OCI-LY3 (cell line): ENCODE results near the gene PPP6R3.
"Not testable (repeated sequence)": the region's sequence is repeated elsewhere in the genome, so short reads cannot be mapped to it uniquely, and the experiment has no call there.

Experiments used
- EZH2phosphoT487 ChIP-seq: fragments of 200-600 bp; shearing (Covaris generic); IDR thresholded peaks from 2 replicates; pipeline ENCODE4 v1.6.1; 2018; ENCODE audit warnings: antibody characterized with exemption, mixed run types, low read depth
- TF ChIP-seq, protein P1 (sequence below): fragments of 200-600, 300-600 bp; sonication (generic); IDR thresholded peaks from 2 replicates; pipeline ENCODE4 v1.5.1; 2014; ENCODE audit warnings: antibody characterized with exemption, low read length, low read depth

DNA sequence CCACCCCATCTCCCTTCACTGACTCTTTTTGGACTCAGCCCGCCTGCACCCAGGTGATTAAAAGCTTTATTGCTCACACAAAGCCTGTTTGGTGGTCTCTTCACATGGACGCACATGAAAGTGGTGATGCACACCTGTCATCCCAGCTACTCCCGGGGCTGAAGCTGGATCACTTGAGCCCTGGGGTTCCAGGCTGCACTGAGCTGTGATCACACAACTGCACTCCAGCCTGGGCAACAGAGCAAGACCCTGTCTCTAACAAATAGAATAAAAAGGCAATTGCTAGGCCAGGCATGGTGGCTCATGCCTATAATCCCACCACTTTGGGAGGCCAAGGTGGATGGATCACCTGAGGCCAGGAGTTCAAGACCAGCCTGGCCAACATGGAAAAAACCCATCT is 178.8 kb downstream of the PPP6R3 start:
- TF ChIP-seq, protein P1, sequence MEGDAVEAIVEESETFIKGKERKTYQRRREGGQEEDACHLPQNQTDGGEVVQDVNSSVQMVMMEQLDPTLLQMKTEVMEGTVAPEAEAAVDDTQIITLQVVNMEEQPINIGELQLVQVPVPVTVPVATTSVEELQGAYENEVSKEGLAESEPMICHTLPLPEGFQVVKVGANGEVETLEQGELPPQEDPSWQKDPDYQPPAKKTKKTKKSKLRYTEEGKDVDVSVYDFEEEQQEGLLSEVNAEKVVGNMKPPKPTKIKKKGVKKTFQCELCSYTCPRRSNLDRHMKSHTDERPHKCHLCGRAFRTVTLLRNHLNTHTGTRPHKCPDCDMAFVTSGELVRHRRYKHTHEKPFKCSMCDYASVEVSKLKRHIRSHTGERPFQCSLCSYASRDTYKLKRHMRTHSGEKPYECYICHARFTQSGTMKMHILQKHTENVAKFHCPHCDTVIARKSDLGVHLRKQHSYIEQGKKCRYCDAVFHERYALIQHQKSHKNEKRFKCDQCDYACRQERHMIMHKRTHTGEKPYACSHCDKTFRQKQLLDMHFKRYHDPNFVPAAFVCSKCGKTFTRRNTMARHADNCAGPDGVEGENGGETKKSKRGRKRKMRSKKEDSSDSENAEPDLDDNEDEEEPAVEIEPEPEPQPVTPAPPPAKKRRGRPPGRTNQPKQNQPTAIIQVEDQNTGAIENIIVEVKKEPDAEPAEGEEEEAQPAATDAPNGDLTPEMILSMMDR: not testable (repeated sequence)
- TF ChIP-seq EZH2phosphoT487: not testable (repeated sequence)
